Coronary artery (tissue), 2 donors: ENCODE data around the gene JUND.

Experiments
- DNase-seq: peaks from one replicate; pipeline ENCODE4 v3.0.0-alpha.2; 2017; ENCODE audit warnings: low spot score
- H3K27ac ChIP-seq, 2 donors: fragments of 200-600 bp; sonication (generic); one replicate each; pipeline ENCODE4 v1.5.1; 2016 to 2019
- H3K4me3 ChIP-seq: fragments of 200-600 bp; sonication (generic); 2 replicates; pipeline ENCODE4 v1.5.1; 2016; ENCODE audit warnings: mild to moderate bottlenecking, moderate library complexity
- CTCF ChIP-seq: fragments of 200-600 bp; sonication (generic); IDR thresholded peaks from one replicate; pipeline ENCODE4 v1.5.1; 2019; ENCODE audit warnings: antibody characterized with exemption

The JUND gene

GRCh38 chr19:18293642-18294466 lies 12.4 kb upstream of the JUND start:
- Histone ChIP-seq H3K4me3 (peak overlapping the region; percentile 81), H3K27ac (peak overlapping the region; percentile 97 to 100)
- DNase-seq: no peak
- no peak for TF ChIP-seq CTCF

- DNase-seq: peak; percentile 89
- H3K27ac ChIP-seq: peak overlapping the region; percentile 97 to 100
- H3K4me3 ChIP-seq: peak overlapping the region; percentile 81
- TF ChIP-seq CTCF: no peak
Measured at GRCh38 chr19:18292810-18293641, 11.6 kb upstream of the JUND start.

GRCh38 chr19:18292462-18292809 lies 11.0 kb upstream of the JUND start:
- Histone ChIP-seq H3K27ac (peak overlapping the region; percentile 97 to 100), H3K4me3 (peak overlapping the region; percentile 81)
- DNase-seq: no peak
- TF ChIP-seq CTCF: no peak

GRCh38 chr19:18291590-18292461 lies 10.4 kb upstream of the JUND start:
- peak; percentile 92 for DNase-seq
- H3K27ac ChIP-seq: peak overlapping the region; percentile 97 to 100
- no peak for TF ChIP-seq CTCF
- H3K4me3 ChIP-seq: peak overlapping the region; percentile 81

- peak overlapping the region; percentile 81 for H3K4me3 ChIP-seq
- DNase-seq: no peak
- no peak for TF ChIP-seq CTCF
- peak overlapping the region; percentile 97 to 100 for H3K27ac ChIP-seq
Measured at GRCh38 chr19:18291019-18291524, 9.7 kb upstream of the JUND start.

GRCh38 chr19:18290302-18291018 lies 9.0 kb upstream of the JUND start:
- no peak for TF ChIP-seq CTCF
- Histone ChIP-seq H3K4me3 (peak overlapping the region; percentile 23), H3K27ac (peak overlapping the region; percentile 97 to 100)
- no peak for DNase-seq
